ENCODE results near the gene KIF16B. TPM values are rescaled to one million over a fixed set of nuclear protein-coding genes. Genes with fewer than 3 reads are reported as not detected.

The KIF16B gene
- total and polyA plus RNA-seq, 5 donors = 11.4 to 20.4 (median 17.3) TPM

DNA sequence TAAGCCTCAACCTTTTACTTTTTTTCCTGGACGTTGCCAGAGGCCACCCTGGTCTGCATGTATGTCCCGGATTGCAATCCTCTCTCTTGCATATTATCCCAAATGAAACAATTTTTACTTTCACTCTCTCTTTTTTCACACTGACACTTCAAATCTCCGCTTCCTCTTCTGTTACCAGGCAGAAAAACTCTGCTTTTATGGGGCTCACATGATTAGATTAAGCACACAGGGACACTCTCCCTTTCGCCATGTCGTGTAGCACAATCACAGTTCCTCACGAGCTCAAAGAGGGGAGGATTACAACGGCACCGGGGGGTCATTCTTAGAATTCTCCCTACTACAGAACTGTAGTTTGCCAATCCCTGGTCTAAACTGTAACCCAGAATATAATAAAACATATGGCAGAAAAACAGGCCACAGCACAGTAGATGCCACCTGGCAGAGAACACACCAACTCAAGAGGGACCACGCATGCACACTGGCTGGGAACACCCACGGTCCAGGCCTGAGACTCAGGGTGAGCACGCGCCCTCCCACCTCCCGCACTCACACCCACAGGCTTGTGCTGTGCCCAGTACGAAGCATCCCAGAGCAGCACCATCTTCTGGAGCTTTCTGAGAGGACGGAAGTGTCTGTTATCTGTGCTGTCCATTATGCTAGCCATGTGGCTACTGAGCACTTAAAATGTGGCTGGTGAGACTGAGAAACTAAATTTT, 288.7 kb downstream of the KIF16B start:
- intact Hi-C loops (cut with DNase I) = no loop called here
- no peak overlapping the region for H3K27ac ChIP-seq (ENCODE audit: low read length)
- no peaks in the 10 kb centered on the region for H3K4me1 ChIP-seq (ENCODE audit: control insufficient read depth, insufficient read depth, low read length)
- ATAC-seq (no peak), DNase-seq (no peak)
- H3K4me3 ChIP-seq (ENCODE audit: low read length) = no peak overlapping the region
- no peaks in the 10 kb centered on the region for H3K27me3 ChIP-seq (ENCODE audit: control insufficient read depth, insufficient read depth)
- 84% methylated on average over 15 of the region's 15 CpGs for WGBS
- no peaks in the 10 kb centered on the region for H3K9me3 ChIP-seq (ENCODE audit: control insufficient read depth, low read length)

DNA sequence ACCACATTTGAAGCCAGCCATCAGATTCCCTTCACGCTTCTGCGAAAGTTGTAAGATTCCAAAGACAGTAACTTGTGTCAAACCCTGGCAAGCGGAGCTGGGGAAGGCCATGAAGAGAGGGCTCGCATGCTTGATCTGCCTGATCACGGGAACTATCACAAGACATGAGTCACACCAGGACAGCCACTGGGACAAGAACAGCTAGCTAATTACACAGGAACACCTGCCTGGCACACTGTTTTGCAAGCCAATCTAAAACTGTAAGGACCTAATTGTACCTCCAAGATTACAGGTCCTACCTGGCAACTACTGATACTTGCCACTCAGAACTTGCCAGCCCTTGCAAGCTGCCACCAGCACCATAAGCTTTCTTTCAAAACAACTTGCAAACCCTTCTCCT, 289.3 kb downstream of the KIF16B start:
- WGBS = 93% methylated on average over 5 of the region's 5 CpGs
- H3K9me3 ChIP-seq (ENCODE audit: control insufficient read depth, low read length) = no peaks in the 10 kb centered on the region
- intact Hi-C loops (cut with DNase I) = no loop called here
- ATAC-seq = no peak
- no peaks in the 10 kb centered on the region for H3K27me3 ChIP-seq (ENCODE audit: control insufficient read depth, insufficient read depth)
- no peak for DNase-seq
- H3K27ac ChIP-seq (ENCODE audit: low read length) = no peak overlapping the region
- no peak overlapping the region for H3K4me3 ChIP-seq (ENCODE audit: low read length)
- no peaks in the 10 kb centered on the region for H3K4me1 ChIP-seq (ENCODE audit: control insufficient read depth, insufficient read depth, low read length)

DNA sequence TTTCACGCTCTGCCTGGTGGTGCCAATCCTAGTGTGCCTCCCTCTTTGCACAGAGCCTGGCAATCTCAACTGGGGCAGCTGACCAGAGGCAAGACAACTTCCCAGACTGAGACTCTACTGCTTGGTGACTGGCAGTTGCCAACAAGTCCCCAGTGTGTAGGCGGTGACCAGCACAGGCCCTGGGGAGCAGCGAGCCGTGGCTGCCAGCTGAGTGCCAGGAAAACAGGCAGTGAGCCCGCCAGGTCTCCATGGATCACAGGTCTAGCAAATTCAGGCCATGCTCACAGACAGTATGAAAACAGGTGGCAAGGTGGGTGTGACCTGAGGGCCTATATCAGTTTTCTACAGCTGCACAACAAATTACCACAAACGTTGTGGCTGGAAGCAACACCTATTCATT, 289.9 kb downstream of the KIF16B start:
- H3K4me1 ChIP-seq (ENCODE audit: control insufficient read depth, insufficient read depth, low read length) = no peaks in the 10 kb centered on the region
- ATAC-seq = no peak
- DNase-seq = no peak
- 94% methylated on average over 6 of the region's 6 CpGs for WGBS
- no peaks in the 10 kb centered on the region for H3K9me3 ChIP-seq (ENCODE audit: control insufficient read depth, low read length)
- H3K27me3 ChIP-seq (ENCODE audit: control insufficient read depth, insufficient read depth) = no peaks in the 10 kb centered on the region
- H3K4me3 ChIP-seq (ENCODE audit: low read length) = no peak overlapping the region
- H3K27ac ChIP-seq (ENCODE audit: low read length) = no peak overlapping the region
- intact Hi-C loops (cut with DNase I) = no loop called here

DNA sequence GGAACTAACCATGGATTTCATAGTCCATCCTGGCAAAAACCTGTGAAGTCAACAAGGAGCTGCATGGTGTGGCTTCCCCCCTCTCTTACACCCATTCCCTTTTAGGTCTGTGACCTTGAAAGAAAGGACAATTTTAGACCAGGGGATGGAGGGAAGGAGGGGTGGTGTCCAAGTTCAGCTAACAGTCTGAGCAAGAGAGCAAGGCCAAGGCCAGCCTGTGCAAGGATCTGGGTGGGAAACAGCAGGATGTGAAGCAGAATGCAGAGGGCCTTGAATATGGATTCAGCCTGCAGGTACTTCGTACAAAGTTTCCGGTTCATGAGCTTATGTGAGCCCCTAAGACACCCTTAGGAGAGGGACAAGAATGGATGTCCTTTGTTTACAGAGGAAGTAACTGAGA, 293.0 kb downstream of the KIF16B start:
- no peaks in the 10 kb centered on the region for H3K27me3 ChIP-seq (ENCODE audit: control insufficient read depth, insufficient read depth)
- no peak overlapping the region for H3K4me3 ChIP-seq (ENCODE audit: low read length)
- intact Hi-C loops (cut with DNase I) = no loop called here
- H3K27ac ChIP-seq (ENCODE audit: low read length) = no peak overlapping the region
- DNase-seq (no peak), ATAC-seq (no peak)
- no peaks in the 10 kb centered on the region for H3K4me1 ChIP-seq (ENCODE audit: control insufficient read depth, insufficient read depth, low read length)
- no peaks in the 10 kb centered on the region for H3K9me3 ChIP-seq (ENCODE audit: control insufficient read depth, low read length)
- 96% methylated on average over 2 of the region's 2 CpGs for WGBS

DNA sequence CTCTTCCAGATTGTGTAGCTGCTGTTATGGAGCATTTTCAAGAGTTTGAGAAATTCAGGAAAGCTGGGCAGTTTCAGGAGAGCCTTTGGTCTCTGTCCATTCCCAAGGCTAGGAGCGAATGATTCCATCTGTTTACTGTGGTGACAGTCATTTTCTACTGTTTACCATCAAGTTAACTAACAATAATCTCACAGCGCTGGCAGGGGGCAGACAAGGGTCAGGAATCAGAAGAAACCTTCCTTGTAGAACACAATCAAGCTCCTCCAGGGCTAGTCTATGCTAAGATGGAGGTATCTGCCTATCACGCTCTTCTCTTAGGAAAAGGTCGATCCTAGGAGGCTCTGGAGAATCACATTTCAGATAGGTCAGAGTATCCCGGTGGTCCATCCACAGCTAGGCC, 293.9 kb downstream of the KIF16B start:
- intact Hi-C loops (cut with DNase I) = no loop called here
- 94% methylated on average over 5 of the region's 5 CpGs for WGBS
- Histone ChIP-seq H3K9me3 (ENCODE audit: control insufficient read depth, low read length) (no peaks in the 10 kb centered on the region), H3K4me3 (ENCODE audit: low read length) (no peak overlapping the region), H3K27me3 (ENCODE audit: control insufficient read depth, insufficient read depth) (no peaks in the 10 kb centered on the region), H3K4me1 (ENCODE audit: control insufficient read depth, insufficient read depth, low read length) (no peaks in the 10 kb centered on the region), H3K27ac (ENCODE audit: low read length) (no peak overlapping the region)
- ATAC-seq (no peak), DNase-seq (no peak)

DNA sequence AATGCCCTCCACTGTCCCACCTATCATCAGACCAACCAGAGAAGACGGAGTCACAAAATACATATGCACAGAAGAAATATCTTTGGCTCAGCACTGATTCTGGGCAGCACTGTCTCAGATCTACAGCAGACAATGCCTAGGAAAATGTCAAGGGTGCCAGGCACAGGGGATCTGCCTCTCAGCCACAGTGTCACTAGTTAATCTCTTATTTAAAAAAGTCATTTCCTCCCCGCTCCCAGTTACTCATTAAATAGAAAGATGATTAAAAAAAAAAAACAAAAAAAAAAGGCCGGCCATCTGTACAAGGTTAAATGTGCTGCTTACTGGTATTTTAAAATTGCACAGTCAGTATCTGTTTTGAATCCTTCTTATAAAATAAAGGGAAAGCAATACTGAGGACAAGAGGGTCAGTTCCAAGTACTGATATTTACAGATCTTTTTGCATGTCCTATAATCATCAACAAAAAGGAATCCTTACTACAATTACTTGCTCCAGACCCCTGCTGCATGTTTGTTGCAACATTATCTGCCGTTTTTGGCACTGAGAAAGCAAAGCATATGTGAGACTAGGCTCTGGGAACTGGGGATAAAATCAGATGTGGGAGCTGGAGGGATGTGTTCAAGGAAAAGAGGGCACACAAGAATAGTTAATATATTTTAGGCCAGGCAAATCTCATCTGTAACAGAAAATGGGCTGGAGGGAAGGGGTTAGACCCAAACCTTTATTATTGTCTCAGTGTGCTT, 299.3 kb downstream of the KIF16B start:
- DNase-seq = no peak
- ATAC-seq = no peak
- no peak overlapping the region for H3K4me3 ChIP-seq (ENCODE audit: low read length)
- H3K27ac ChIP-seq (ENCODE audit: low read length) = no peak overlapping the region
- intact Hi-C loops (cut with DNase I) = no loop called here
- H3K27me3 ChIP-seq (ENCODE audit: control insufficient read depth, insufficient read depth) = no peaks in the 10 kb centered on the region
- H3K9me3 ChIP-seq (ENCODE audit: control insufficient read depth, low read length) = no peaks in the 10 kb centered on the region
- 66% methylated on average over 4 of the region's 4 CpGs for WGBS
- H3K4me1 ChIP-seq (ENCODE audit: control insufficient read depth, insufficient read depth, low read length) = no peaks in the 10 kb centered on the region

DNA sequence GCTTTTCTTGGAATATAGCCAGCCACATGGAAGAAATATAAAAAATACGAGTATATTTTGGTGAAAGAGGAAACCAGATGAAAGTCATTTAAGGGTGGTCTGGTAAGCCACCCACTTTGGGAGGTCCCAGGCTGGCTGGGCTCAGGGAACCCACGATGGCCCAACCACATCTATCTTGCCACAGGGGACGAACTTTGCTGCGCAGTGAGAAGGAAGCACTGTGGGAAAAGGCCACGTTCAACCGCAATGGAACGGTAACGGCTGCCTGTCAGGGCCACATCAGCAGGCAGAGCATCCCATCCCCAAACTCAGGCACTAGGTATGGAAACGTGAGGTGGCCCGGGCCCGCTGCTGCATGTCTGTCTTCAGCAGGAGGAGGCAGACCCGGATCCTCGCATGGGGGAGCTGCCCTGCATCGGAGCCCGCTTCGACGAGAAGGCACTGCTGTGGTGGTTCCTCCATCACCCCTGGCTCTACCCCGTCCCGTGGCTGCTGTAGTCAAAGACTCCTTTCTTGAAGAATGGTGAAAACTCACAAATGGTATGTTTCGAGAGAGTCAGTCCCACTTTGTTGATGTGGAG, 300.4 kb downstream of the KIF16B start:
- H3K9me3 ChIP-seq (ENCODE audit: control insufficient read depth, low read length) = no peaks in the 10 kb centered on the region
- WGBS = 92% methylated on average over 20 of the region's 20 CpGs
- no peaks in the 10 kb centered on the region for H3K4me1 ChIP-seq (ENCODE audit: control insufficient read depth, insufficient read depth, low read length)
- DNase-seq (no peak), ATAC-seq (no peak)
- no peak overlapping the region for H3K27ac ChIP-seq (ENCODE audit: low read length)
- no peaks in the 10 kb centered on the region for H3K27me3 ChIP-seq (ENCODE audit: control insufficient read depth, insufficient read depth)
- H3K4me3 ChIP-seq (ENCODE audit: low read length) = no peak overlapping the region
- intact Hi-C loops (cut with DNase I) = no loop called here

DNA sequence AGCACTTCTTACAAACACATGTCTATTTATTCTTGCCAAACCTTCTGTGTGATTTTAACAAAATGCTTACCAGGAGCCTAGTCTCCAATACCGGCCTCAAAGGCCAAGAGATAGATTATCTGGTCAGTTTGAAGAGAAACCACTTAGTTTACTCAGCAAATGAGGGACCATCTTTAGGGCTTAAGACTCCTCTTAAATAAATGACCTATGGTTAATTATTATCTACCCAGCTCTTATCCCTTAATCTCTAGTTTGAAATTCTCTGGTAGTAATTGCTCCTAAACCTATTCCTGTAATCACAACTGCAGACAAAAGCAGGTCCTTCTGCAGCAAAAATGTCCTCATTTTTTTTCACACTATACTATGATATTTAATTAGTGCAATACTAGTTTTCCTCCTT, 301.8 kb downstream of the KIF16B start:
- ATAC-seq = no peak
- no peaks in the 10 kb centered on the region for H3K27me3 ChIP-seq (ENCODE audit: control insufficient read depth, insufficient read depth)
- intact Hi-C loops (cut with DNase I) = no loop called here
- no peaks in the 10 kb centered on the region for H3K4me1 ChIP-seq (ENCODE audit: control insufficient read depth, insufficient read depth, low read length)
- no peak overlapping the region for H3K4me3 ChIP-seq (ENCODE audit: low read length)
- H3K27ac ChIP-seq (ENCODE audit: low read length) = no peak overlapping the region
- WGBS = 89% methylated on average over 1 of the region's 1 CpG
- no peaks in the 10 kb centered on the region for H3K9me3 ChIP-seq (ENCODE audit: control insufficient read depth, low read length)
- no peak for DNase-seq

DNA sequence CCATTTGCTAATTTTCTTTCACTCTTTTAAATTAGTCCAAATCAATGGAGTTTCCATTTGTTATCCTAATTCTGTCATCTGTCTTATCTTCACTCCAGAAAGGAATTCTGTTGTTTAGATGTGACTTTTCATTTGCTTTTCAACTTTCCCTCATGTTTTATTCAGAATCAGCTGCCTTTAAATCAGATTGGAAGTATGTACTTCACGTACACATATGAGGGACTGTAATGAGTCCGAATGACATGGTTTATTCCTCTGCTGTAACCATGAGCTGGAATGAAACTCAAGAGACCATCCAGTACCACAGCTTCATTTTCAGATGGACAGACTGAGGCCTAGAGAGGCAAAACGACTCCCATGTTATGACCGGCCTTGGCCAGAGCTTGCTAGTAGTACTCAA, 302.3 kb downstream of the KIF16B start:
- no peak overlapping the region for H3K27ac ChIP-seq (ENCODE audit: low read length)
- intact Hi-C loops (cut with DNase I) = no loop called here
- H3K27me3 ChIP-seq (ENCODE audit: control insufficient read depth, insufficient read depth) = no peaks in the 10 kb centered on the region
- H3K4me3 ChIP-seq (ENCODE audit: low read length) = no peak overlapping the region
- no peak for ATAC-seq
- 91% methylated on average over 4 of the region's 4 CpGs for WGBS
- no peaks in the 10 kb centered on the region for H3K4me1 ChIP-seq (ENCODE audit: control insufficient read depth, insufficient read depth, low read length)
- DNase-seq = no peak
- H3K9me3 ChIP-seq (ENCODE audit: control insufficient read depth, low read length) = no peaks in the 10 kb centered on the region

DNA sequence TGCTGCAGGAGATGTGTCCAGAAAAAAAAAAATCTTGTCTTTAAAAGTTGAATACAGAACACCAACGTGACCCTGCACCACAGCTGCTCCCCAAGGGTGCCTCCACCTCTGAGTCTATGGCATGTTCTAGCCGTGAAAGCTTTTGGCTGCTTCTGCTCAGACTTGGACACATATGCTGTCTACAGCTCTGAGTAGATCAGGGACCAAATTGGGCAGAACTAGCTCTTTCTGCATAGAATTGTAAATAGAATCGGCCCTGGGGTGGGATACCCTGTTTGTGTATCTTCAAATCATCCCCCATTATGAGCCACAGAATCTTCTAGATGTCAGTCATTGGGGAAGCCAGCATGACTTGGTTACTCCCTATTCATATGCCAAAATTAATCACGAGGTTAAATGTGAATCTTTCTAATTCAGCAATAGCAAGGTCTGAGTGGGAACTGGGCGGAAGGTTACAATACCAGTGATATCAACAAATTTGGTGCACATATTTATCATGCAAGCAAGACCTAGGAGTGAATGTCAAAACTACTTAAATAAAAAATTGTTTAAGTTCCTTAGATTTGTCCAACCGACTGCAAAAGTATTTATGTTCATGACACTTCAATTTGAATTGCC, 302.8 kb downstream of the KIF16B start:
- ATAC-seq (no peak), DNase-seq (no peak)
- Histone ChIP-seq H3K27me3 (ENCODE audit: control insufficient read depth, insufficient read depth) (no peaks in the 10 kb centered on the region), H3K4me1 (ENCODE audit: control insufficient read depth, insufficient read depth, low read length) (no peaks in the 10 kb centered on the region), H3K9me3 (ENCODE audit: control insufficient read depth, low read length) (no peaks in the 10 kb centered on the region), H3K27ac (ENCODE audit: low read length) (no peak overlapping the region), H3K4me3 (ENCODE audit: low read length) (no peak overlapping the region)
- WGBS = 90% methylated on average over 6 of the region's 6 CpGs
- intact Hi-C loops (cut with DNase I) = no loop called here

DNA sequence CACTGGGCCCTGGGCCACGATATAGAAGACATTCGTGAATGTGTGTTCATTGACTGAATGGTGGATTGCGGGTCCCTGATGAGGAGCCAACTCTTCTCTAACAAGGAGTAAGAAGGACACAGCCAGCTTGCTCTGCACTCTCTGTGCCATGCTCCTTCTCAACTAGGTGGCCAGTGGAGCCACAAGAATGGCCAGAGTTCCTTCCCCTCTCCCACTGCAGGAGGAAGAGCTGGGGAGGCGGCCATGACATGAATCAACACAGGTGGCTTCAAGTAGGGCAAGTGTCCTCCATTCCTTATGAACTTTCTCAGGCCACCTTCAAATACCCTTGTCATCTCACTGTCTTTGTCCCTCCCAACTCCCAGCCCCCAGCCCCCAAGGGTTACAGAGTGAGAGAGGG, 305.7 kb downstream of the KIF16B start:
- no peak for DNase-seq
- no peaks in the 10 kb centered on the region for H3K9me3 ChIP-seq (ENCODE audit: control insufficient read depth, low read length)
- no peak overlapping the region for H3K27ac ChIP-seq (ENCODE audit: low read length)
- intact Hi-C loops (cut with DNase I) = no loop called here
- H3K4me1 ChIP-seq (ENCODE audit: control insufficient read depth, insufficient read depth, low read length) = no peaks in the 10 kb centered on the region
- no peaks in the 10 kb centered on the region for H3K27me3 ChIP-seq (ENCODE audit: control insufficient read depth, insufficient read depth)
- no peak for ATAC-seq
- WGBS = 98% methylated on average over 4 of the region's 4 CpGs
- H3K4me3 ChIP-seq (ENCODE audit: low read length) = no peak overlapping the region

Data from right cardiac atrium (tissue), 5 donors.